NCI-H345 (cell line): Measurements from ENCODE around the gene NYNRIN.

Experiments
- DNase-seq: peaks from one replicate; lab custom pipeline; 2025; lab: John Stamatoyannopoulos, UW

NYNRIN gene

DNA sequence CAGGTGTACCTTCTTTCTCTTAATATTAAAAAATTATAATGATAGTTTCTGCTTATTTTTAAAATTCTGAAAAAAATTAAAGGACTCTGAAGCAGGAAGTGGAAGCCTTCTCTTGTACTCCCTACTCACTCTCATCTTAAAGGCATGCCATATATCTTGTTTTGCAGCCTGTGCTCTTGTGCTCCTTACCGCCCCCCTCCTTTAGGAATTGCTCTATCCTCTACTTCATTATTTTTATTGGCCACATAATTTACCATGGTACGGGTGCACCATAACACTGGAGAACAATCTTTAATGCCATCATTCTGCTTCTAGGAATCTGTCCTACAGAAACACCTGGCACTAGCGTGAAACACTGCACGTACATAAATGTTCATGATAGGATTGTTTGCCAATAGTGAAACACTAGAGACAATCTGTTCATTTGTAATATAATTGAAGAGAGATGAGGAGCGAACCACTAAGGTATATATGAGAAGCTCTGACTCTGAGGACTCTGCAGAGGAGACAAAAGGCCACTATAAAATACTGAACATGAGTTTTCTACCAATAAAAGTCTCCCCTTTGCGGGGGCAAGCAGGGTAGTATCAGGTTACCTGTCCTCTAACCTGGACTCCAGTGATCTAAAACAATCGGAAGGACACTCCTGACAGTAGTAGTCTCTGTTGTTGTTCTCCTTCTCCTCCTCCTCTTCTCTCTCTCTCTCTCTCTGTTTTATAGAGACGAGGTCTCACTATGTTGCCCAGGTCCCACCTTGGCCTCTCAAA, 6.3 kb upstream of the NYNRIN start:
- peak; percentile 41 for DNase-seq

DNA sequence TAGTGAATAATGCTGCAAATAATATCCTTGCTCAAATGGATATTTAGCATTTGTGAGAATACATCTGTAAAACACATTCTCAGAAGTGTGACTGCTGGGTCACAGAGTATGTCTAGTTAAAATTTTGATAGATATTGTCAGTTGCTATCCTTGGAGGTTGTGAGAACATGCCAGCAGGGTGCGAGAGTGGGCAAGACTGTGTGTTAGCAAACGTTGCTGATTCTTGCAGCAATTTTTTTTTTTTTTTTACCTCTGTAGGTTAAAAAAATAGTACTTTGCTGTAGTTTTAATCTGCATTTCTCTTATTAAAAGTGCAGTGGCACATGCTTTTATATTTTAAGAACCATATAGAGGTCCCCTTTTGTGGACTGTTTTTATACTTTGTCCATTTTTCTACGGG, 4.5 kb upstream of the NYNRIN start:
- no peak for DNase-seq

DNA sequence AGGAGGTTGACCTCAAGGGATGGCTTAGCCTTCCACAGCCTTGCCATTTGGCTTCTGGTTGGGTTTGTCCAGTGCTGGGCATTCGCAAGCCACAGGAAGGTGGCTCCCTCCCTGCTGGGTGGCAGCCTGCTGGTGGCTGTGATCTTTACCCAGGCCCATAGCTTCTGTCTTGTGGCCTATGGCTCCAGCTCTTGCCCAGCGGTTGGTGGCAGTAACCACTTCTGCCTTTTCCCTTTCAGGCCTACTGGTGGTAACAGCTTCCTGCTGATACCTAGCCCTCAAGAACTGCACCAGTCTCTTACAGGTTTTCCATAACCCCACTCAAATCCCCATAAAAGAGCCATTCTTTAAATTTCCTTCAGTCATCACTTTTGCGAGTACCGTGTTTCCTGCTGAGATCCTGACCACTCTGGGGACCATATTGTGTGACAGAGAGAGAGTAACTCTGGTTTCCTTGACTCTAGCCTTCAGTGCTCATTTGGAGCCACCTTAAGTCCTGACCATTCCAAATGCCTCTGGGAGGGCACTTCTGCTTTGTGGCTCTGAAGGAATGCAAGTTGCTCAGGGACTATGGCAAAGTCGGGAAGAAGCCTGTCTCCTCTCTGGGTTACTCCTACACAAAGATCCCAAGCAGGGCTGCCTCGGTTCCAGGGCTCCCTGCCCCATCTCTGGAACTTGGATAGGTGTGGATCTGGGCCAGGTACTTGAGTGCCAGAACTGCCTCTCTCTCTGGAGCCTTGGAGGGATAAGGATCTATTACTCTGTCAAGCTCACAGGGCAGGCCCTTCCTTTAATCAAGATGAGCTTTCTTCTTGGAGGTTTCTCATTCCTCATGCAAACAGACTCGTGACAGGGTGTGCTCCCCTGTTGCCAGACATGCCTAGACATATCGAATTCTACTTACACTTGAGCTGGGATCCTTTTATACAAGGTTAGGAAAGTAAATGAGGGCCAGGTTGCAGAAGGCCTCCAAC, 2.9 kb upstream of the NYNRIN start:
- DNase-seq, result no peak

DNA sequence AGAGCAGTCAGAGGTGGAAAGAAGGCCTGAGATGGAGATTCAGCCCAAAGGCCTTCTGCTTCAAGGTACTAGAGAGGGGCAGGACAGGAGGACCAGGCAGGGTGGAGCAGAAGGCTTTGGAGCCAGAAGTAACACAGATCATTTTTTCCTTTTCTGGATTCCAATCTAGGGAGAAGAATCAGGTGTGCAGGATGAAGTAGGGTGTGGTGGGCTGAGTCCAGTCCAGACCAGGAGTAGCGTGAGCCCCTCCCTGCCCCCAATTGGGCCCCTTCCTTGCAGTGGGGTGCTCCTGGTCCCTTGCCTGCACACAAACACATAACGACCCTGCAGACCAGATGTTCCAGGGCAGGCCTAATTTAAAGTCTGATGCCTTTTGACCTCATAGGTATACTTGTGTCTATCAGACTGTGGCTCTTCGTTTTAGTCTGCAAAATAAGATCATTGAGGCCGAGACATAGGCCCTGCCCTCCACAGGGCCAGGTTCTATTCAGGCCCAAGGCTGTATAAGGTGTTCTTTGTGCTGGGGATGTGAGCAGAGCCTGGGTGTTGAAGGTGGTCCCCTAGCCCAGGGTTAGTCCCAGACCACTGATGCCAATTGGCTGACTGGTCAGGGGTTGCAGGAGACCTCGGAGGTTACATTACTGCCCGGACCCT, 1.0 kb upstream of the NYNRIN start:
- DNase-seq, result no peak

DNA sequence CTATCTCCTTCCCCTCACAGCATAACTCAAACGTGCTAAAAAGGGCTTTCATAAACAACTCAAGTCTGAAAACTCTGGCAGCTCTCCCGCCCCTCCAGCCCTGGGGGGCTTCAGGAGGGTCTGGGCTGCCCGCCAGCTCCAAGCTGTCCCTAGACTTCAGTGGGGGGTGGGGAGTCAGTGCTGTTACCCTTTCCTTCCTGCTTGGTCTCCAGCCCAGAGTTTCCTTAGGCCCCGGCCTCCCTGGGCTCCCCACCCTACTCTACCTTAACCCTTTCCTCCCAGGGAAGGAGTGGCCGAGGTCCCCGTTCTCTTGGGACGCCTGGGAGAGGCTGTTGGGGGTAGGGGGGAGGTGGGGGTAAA, 530 bp upstream of the NYNRIN start:
- DNase-seq, result no peak

DNA sequence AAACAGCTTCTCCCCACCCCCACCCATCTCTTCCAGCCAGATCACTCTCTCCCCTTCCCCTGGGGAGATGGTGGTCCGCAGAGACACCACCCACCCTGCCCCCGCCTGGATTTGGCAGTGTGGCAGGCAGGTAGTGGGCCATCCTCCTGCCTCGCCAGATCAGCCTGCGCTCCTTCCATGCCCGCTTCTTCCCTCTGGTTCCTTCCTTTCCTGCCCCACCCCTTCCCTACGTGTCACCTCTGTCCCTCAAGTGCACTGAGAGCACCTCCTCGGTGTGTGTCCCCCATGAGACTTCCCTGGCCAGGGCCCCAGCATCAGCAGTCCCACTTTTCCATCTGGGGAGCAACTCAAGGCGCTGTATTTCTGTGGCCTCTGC, 632 bp downstream of the NYNRIN start:
- no peak for DNase-seq

DNA sequence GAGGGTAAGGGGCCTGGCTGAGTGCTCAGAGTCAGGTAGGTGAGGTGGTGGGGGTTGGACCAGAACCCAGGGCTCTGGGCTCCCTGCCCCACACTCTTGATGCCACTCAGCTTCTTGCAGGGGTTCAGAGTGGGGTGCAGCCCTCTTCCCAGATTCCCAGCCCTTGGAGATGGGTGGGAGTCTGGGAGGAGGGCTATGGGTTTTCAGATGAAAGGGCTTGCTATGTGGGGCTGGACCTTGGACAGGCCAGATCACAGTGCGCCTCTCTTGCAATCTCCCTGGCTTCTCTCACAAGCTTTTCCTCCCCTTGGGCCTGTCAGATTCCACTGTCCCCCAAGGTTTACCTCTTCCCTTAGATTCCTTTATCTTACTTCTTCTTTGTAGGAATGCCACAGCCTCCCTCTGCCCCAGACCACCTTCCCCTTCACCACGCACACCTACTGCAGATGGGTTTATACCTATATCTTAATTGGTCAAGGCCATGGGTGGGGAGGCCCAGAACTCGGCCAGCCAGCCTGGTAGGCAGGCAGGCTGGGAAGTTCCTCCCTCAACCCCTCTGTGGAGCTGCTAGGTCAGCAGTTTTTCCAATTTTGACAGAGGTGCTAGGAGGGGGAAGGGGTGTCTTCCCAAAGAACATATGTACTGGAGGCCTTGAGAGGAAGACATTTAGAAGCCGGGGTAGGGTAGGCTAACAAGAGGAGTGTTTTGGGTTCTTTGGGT, 1.4 kb downstream of the NYNRIN start:
- no peak for DNase-seq

DNA sequence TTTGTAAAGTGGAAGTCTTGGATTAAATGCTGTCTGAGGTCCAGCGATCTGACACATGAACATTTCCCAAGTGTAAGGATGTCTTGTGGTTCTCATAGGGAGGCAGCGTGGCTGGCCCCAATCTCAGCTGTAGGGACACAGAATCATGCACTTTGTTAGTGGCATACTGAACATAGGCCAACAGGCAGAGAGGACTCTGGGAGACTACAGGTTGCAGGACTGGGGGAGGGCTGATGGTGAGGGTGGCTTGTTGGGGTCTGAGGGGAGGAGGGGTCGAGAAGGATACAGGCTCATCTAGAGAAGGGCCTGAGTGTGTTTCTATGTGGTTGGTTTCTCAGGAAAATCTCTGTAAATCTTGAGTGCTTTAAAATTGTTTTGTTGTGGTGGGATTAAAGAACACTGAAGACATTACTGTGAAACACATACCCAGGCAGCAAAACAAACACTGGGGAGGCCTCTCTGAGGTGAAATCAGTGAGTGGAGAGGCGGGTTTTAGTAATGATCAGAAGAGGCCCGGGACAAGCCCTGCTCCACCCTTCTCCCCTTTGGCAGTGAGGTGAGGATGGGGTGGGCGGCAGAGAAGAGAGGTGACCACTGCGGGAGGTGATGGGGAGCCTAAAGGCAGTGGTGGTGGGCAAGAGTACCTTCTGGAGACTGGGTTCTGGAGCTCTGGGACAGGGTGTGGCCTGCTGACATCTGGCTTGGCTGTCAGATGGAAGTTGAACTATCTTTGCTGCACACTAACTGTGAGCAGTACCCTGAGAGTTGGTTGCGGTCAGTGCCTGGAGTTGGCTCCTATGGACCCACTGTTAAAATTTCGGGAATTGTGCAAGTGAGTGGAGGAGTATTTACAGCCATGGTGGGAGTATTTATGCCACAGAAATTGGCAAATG, 3.3 kb downstream of the NYNRIN start:
- no peak for DNase-seq

DNA sequence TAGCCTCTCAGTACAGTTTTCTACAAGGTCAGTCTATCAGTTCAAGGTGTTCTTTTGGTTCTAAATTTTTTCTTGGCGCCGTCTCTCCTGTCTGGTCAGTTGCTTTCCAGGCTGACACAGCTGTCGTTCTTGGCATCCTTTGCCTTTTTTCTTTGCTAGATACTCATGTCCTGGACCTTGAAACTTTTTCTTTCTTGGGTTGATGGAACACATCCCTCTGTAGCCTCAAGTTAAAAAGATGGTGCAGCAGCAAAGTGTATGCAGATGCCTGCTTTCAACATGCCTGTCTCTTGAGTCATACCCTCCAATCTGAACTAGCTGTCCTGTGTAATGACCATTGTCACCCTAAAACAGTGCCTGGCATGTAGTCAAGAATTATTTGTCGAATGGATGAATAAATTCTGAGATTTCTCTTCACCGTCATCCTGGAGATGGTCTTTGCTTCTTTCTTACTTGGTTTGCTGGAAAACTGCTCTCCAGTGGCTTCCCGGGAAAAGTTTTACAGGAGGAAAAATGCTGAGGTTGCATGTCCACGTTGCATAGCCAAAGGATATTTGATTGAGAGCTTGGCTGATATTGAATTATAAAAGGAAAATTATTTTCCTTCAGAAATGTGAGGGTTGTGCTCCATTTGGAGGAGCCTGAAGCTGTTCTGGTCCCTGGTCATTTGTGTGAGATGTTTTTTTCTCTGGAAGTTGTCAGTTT, 4.6 kb downstream of the NYNRIN start:
- no peak for DNase-seq

DNA sequence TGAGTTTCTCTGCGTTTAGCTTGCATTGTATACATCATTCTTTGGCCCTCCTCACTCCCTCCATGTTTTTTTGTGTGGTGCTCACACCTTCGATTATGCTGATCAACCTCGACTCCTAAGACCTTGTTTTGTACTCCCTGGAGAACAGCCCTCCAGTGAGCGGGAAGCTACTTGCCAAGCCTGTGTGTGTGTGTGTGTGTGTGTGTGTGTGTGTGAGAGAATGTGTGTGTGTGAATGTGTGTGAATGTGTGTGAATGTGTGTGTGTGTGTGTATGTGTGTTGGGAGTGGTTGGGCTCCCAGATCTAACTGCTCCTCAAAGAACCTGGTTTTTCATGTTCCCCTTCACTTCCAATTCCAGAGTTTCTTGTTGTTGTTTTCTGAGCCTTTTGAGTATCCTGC, 6.0 kb downstream of the NYNRIN start:
- no peak for DNase-seq

DNA sequence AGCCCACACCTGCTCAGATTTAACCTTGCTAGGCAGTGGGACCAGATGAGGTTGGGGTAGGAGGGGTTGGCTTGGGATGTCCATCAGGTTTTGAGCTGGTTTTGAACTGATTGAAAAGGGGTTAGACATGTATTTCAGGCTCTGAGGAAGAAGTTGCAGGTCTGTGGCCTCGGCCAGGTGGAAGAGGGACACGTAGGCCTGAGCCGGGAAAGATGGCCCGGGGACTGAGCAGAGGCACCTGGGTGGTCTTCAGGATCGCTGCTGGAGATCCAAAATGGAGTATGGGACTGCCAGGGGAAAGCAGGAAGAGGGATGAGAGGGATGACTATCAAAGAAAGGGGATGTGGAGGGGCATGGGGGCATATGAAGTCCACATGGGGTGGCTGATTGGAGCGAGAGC, 7.6 kb downstream of the NYNRIN start:
- DNase-seq, result no peak

DNA sequence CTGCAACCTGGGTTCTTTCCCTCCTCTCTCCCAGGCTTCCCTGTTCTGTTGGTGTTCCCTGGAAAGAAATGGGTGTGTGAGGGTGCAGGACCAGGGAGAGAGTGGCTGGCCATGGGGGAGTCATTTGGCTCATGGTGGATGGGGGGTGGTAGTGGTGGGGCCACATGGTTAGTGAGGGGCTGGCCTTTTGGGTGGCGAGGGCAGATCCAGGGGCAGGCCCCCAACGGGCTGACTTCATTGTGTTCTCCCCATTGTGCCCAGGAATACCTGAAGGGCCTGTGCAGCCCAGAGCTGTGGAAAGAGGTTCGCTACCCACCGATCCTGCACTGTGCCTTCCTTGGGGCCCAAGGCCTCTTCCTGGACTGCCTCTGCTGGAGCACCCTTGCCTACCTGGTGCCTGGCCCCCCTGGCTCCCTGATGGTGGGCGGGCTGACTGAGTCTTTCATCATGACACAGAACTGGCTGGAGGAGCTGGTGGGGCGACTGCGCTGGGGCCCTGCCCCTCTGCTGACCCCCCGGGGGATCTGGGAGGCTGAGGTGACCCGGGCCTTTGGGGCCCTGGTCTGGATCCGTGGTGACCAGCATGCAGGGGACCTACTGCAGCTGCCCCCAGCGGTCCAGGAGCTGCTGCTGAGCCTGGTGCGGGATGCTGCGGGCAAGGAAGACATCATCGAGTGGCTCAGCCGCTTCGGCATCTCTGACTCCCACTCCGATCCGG, 9.0 kb downstream of the NYNRIN start:
- DNase-seq, result no peak

DNA sequence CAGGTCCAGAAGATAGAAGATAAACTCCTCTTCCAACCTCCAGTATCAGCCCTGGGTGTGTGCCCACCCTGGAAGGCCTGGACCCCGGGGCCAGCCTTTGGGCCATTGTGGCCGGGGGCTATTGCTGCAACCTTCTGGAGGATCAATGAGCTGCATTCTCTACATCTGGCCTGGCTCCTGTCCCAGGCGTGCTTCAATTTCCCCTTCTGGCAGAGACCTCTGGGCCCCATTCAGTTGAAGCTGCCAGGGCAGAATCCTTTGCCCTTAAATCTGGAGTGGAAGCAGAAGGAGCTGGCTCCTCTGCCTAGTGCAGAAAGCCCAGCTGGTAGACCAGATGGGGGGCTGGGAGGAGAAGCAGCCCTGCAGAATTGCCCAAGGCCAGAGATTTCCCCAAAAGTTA, 10.0 kb downstream of the NYNRIN start:
- DNase-seq, result no peak

DNA sequence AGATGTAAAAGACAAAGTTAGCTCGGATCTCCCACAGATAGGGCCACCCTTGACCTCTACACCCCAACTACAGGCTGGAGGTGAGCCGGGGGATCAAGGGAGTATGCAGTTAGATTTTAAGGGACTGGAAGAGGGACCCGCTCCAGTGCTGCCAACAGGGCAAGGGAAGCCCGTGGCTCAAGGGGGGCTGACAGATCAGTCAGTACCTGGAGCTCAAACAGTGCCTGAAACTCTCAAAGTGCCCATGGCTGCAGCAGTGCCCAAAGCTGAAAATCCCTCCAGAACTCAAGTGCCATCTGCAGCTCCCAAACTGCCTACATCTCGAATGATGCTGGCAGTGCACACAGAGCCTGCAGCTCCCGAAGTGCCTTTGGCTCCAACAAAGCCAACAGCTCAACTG, 10.4 kb downstream of the NYNRIN start:
- no peak for DNase-seq

DNA sequence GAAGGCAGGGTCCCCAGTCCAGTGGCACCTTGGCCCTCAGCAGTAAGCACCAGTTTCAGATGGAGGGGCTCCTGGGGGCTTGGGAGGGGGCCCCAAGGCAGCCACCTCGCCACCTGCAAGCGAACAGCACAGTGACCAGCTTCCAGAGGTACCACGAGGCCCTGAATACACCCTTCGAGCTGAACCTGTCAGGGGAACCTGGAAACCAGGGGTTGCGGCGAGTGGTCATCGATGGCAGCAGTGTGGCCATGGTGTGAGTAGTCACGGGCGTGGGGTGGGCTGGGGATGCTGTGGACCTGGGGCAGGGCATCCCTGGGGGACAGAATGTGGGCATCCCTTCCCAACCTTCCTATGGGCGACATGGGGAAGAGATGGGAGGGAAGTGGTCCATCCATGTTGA, 11.2 kb downstream of the NYNRIN start:
- DNase-seq, result no peak

DNA sequence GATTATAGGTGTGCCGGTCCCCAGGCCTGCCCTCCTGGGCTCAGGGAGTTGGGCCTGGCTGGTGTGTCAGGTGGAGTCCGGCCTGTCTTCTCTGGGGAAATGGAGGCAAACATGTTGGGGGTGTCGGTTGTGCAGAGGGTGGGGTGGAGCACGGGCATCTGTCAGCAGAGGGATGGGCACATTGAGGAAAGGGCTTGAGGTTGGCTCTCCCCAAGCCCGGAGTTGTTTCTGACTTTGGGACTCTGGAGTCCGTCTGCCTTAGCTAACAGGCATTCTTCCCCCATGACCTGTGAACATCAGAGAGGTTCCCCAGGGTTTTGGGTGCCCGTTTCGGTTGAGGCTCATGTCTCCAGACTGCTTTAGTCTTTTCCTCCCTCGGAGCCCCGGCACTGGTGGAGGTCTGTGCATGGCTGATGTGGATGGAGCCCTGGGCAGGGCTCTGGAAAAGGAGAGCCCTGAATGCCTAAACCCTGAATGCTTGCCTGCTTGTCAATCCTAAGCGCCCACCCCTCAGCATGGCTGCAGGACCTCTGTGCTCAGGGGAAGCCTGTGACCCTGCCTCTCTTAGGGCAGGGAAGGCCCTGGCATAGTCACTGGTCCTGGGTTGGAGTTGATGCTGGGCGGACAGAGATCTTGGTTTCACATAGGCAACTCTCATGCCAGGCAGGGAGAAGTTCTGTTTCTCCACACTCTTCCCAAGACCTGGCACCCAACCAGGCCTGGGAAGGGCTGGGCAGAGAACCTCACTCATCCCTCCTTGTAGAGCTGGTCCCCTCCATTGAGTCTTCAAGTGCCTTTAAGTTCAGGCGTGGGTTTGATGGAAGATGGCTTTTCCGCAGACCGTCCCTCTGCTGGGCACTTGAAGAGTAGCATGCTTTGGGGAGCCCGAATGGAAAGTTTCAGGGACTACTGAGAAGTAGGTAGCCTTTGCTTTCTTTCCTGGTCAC, 12.9 kb downstream of the NYNRIN start:
- peak; percentile 10 for DNase-seq

DNA sequence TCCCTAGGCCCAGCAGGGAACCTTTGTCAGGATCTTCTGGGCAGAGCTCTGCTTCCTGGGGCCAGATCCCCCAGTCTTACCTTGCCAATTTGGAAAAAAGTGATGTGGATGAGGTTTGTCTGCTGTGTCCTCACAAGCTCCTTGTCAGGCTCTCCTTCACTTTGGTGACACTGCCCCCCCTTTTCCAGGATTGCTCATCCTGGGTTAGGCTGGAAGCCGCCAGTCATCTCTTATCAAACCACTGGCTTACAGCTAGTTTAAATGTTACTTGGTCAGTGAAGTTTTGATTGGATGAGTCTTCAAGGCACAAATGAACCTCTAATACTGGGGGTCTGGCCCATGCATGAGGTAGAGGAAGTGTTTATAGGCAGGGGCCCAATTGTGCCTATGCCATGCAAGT, 15.3 kb downstream of the NYNRIN start:
- DNase-seq, result no peak

DNA sequence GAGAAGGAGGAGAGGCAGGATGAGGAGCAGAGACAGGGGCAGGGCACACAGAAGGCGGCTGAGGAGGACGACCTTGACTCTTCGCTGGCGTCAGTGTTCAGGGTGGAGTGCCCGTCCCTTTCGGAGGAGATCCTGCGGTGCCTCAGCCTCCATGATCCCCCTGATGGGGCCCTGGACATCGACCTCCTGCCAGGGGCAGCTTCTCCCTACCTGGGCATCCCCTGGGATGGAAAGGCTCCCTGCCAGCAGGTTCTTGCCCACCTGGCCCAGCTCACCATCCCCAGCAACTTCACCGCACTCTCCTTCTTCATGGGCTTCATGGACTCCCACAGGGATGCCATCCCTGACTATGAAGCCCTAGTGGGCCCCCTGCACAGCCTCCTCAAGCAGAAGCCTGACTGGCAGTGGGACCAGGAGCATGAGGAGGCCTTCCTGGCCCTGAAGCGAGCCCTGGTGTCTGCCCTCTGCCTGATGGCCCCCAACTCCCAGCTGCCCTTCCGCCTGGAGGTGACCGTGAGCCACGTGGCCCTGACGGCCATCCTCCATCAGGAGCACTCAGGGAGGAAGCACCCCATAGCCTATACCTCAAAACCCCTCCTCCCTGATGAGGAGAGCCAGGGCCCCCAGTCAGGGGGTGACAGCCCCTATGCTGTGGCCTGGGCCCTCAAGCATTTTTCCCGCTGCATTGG, 16.1 kb downstream of the NYNRIN start:
- no peak for DNase-seq
